Measurements from ENCODE around the gene MYO9A. TPM values are rescaled to one million over a fixed set of nuclear protein-coding genes. Genes with fewer than 3 reads are reported as not detected.
A peak's percentile ranks its signal among the peaks of the same experiment; 100 is the strongest.

The MYO9A gene
- total and polyA plus RNA-seq, 10 of the 15 experiments (the other 5 are each of a cell fraction or from before 2014, with no cell fraction given) = 3.3 to 25.3 (median 12.2) TPM

- H3K9ac ChIP-seq (ENCODE audit: control insufficient read depth, insufficient read depth, low read length) = no peak overlapping the region
- H4K20me1 ChIP-seq (ENCODE audit: control insufficient read depth, insufficient read depth) = no peaks in the 10 kb centered on the region
- peaks cover 7% of the 10 kb centered on the region for H3K4me1 ChIP-seq (ENCODE audit: control insufficient read depth, insufficient read depth, low read length)
- no peak for DNase-seq (ENCODE audit: low read depth, low spot score)
- H3K27me3 ChIP-seq (replicated peaks in 1 of 2; ENCODE audit: control insufficient read depth in 2 of 2, insufficient read depth in 2 of 2, low read length in 1 of 2) = peaks cover 0 to 1% of the 10 kb centered on the region in 2 experiments; a peak in 1 of 4 replicates
- H3K9me3 ChIP-seq (replicated peaks; ENCODE audit: control insufficient read depth, insufficient read depth, low read length) = no peaks in the 10 kb centered on the region
- CTCF ChIA-PET = interaction anchor here (1.4 to 1.5 kb wide), 2 partner anchors 11 to 367 kb away, joined by 5 to 8 read pairs; no protein-coding TSS in a partner anchor
- no peak overlapping the region for H2AFZ ChIP-seq (ENCODE audit: control insufficient read depth, low read depth, low read length)
- in situ Hi-C loops (cut with MboI) (no loop called here), intact Hi-C loops (cut with micrococcal nuclease; ENCODE audit: unreplicated experiment) (no loop called here)
- H3K79me2 ChIP-seq (ENCODE audit: control insufficient read depth, insufficient read depth, low read length) = no peaks in the 10 kb centered on the region
- RAD21 ChIA-PET (ENCODE audit: unreplicated experiment) = interaction anchor here (1.3 kb wide), 1 partner anchor 367 kb away, joined by 3 read pairs; no protein-coding TSS in a partner anchor
- WGBS (ENCODE audit: insufficient coverage, insufficient replicate concordance, low lambda C conversion rate, missing lambda C conversion rate) = 69% methylated on average over 6 of the region's 6 CpGs
- no peak overlapping the region for H3K27ac ChIP-seq (ENCODE audit: control insufficient read depth, insufficient read depth)
- TF ChIP-seq BCL3 (IDR thresholded peaks at IDR 0.05; ENCODE audit: borderline replicate concordance, insufficient read depth, low read depth, low read length, poor library complexity, severe bottlenecking) (peak; percentile 92), CHD4 (IDR thresholded peaks at IDR 0.05) (no peak), PBX3 (IDR thresholded peaks at IDR 0.05; ENCODE audit: insufficient replicate concordance, low read depth, low read length) (peak; percentile 29), TCF7 (IDR thresholded peaks at IDR 0.05; ENCODE audit: borderline replicate concordance) (no peak), MTA3 (IDR thresholded peaks at IDR 0.05; ENCODE audit: borderline replicate concordance, low read length) (no peak)
- POLR2A ChIA-PET = no interaction called here
- no peaks in the 10 kb centered on the region for H3K36me3 ChIP-seq (ENCODE audit: control insufficient read depth in 2 of 2, insufficient read depth in 2 of 2, low read length in 1 of 2)
- H3K4me3 ChIP-seq = no peak overlapping the region
- no peak overlapping the region for H3K4me2 ChIP-seq (ENCODE audit: control insufficient read depth, insufficient read depth)
- SMC1A ChIA-PET (ENCODE audit: uncharacterized antibody, unreplicated experiment) = interaction anchor here (1.2 kb wide), 1 partner anchor 367 kb away, joined by 3 read pairs; no protein-coding TSS in a partner anchor
- ATAC-seq = no peak
- FAIRE-seq = no peak
- BruUV-seq (replicated peaks) = no TSS peak
These were observed 328.3 kb downstream of the MYO9A start for GRCh38 chr15:71789616-71790015.

Measured in GM12878 (cell line).